Ovary (tissue), 3 donors: Measurements from ENCODE around the gene CD7.

Experiments
- EP300 ChIP-seq: sonication (generic); formaldehyde crosslinking; IDR thresholded peaks from one replicate; pipeline ENCODE4 v1.6.1; 2017; ENCODE audit warnings: antibody characterized with exemption
- POLR2A ChIP-seq: fragments of 450-650 bp; IDR thresholded peaks from one replicate; pipeline ENCODE4 v1.6.1; 2017; ENCODE audit warnings: antibody characterized with exemption, mild to moderate bottlenecking, moderate library complexity
- TF ChIP-seq, protein P1 (sequence below), 3 donors: fragments of 450-650 bp in 2 of 3; fragments of 200-600 bp in 1 of 3; IDR thresholded peaks; one replicate each; pipeline versions ENCODE4 v1.5.1 to v1.8.0; 2016 to 2022; ENCODE audit warnings: antibody characterized with exemption in 3 of 3, mild to moderate bottlenecking in 1 of 3
- donor health status: DM: no; HTN: no; CAD: no.

DNA sequence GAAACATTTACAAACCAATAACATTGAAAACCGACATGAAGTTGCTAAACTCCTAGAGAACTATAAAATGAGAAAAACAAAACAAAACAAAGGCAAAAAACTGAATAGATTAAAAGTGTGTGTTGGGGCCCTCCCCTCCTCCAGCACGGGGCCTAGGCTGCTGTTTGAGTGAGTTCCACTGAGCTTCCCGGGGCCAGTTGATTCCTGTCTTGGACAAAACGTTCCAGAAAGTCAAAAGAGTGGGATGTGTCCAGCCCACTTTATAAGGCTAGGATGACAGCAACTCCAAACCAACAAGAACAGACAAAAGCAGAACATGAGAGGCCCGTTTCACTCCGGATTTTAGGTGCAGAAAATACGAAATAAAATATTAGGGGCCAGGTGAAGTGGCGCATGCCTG lies 32.3 kb downstream of the CD7 start:
- TF ChIP-seq, protein P1, sequence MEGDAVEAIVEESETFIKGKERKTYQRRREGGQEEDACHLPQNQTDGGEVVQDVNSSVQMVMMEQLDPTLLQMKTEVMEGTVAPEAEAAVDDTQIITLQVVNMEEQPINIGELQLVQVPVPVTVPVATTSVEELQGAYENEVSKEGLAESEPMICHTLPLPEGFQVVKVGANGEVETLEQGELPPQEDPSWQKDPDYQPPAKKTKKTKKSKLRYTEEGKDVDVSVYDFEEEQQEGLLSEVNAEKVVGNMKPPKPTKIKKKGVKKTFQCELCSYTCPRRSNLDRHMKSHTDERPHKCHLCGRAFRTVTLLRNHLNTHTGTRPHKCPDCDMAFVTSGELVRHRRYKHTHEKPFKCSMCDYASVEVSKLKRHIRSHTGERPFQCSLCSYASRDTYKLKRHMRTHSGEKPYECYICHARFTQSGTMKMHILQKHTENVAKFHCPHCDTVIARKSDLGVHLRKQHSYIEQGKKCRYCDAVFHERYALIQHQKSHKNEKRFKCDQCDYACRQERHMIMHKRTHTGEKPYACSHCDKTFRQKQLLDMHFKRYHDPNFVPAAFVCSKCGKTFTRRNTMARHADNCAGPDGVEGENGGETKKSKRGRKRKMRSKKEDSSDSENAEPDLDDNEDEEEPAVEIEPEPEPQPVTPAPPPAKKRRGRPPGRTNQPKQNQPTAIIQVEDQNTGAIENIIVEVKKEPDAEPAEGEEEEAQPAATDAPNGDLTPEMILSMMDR (IDR thresholded peaks at IDR 0.05), result no peak
- TF ChIP-seq POLR2A, result no peak
- no peak for TF ChIP-seq EP300
